Osteocyte (in vitro differentiated cells): ENCODE data around the gene SLC27A1. TPM values are rescaled to one million over a fixed set of nuclear protein-coding genes. Genes with fewer than 3 reads are reported as not detected.
"Not testable (repeated sequence)": the region's sequence is repeated elsewhere in the genome, so short reads cannot be mapped to it uniquely, and the experiment has no call there.

Source experiments
- DNase-seq: peaks from one replicate; pipeline ENCODE4 v3.0.0; 2021; ENCODE audit warnings: mixed read lengths; ENCODE audit not compliant: unreplicated experiment; ENCODE audit errors: extremely low spot score
- H3K27ac Mint-ChIP-seq: one replicate; pipeline ENCODE4 v1.8.0; 2021; ENCODE audit warnings: mild to moderate bottlenecking, mixed read lengths; ENCODE audit not compliant: unreplicated experiment
- H3K27me3 Mint-ChIP-seq: one replicate; pipeline ENCODE4 v1.8.0; 2021; ENCODE audit warnings: mixed read lengths; ENCODE audit not compliant: unreplicated experiment
- H3K36me3 Mint-ChIP-seq: one replicate; pipeline ENCODE4 v1.8.0; 2021; ENCODE audit warnings: mixed read lengths; ENCODE audit not compliant: unreplicated experiment
- H3K4me1 Mint-ChIP-seq: one replicate; pipeline ENCODE4 v1.8.0; 2021; ENCODE audit warnings: mixed read lengths; ENCODE audit not compliant: unreplicated experiment
- H3K4me3 Mint-ChIP-seq: one replicate; pipeline ENCODE4 v1.8.0; 2021; ENCODE audit warnings: mild to moderate bottlenecking, moderate library complexity, mixed read lengths; ENCODE audit not compliant: unreplicated experiment
- H3K9me3 Mint-ChIP-seq: one replicate; pipeline ENCODE4 v1.8.0; 2021; ENCODE audit warnings: mixed read lengths; ENCODE audit not compliant: unreplicated experiment
- total RNA-seq: library from RNA; stranded (reverse); gene quantifications from 2 replicates; pipeline ENCODE4 v1.2.1, GENCODE V29; 2021
- TF ChIP-seq, protein P1 (sequence below): fragments of 200-600 bp; sonication (generic); IDR thresholded peaks from 2 replicates; pipeline ENCODE4 v1.5.0; 2021; ENCODE audit warnings: antibody characterized with exemption, mild to moderate bottlenecking, moderate library complexity

Gene SLC27A1
- total RNA-seq, 1 donor from 2014 or later: 12.5 TPM

DNA sequence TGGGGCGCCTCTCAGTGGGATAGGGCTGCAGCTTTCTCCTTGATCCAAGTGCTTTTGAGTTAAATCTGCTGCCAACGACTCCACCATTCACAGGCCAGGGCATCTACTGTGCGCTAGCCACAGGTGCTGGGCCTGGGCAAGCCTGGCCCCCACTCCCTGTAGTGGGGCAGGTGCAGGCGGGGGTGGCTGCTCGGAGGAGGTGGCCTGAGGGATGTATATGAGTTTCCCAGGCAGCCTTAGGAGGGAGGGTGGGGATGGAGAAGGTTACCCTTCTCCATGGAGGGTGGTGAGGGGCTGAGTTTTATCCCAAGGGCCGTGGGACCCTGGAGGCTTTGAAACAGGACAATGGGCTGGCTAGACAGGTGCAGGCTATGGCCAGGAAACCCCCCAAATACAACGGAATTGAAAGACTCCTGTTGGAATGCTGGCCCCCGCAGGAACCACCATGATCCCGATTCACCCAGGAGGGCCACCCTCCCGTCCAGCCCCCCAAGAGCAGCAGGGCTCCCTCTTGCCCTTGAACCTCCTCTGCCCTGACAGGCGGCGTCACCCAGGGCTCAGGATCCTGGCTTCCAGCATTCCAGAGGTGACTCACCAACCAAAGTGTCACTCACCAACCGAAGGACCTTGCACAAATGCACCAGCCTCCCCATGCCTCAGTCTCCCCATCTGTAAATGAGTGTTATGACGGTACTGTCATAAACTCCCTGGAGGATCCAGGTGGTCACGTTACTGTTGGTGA lies 45.3 kb downstream of the SLC27A1 start:
- Mint-ChIP-seq H3K36me3 (peaks cover 22% of the 10 kb centered on the region), H3K27ac (no peak overlapping the region), H3K27me3 (no peaks in the 10 kb centered on the region), H3K9me3 (no peaks in the 10 kb centered on the region), H3K4me3 (no peak overlapping the region), H3K4me1 (peaks cover 14% of the 10 kb centered on the region)
- no peak for DNase-seq
- TF ChIP-seq, protein P1, sequence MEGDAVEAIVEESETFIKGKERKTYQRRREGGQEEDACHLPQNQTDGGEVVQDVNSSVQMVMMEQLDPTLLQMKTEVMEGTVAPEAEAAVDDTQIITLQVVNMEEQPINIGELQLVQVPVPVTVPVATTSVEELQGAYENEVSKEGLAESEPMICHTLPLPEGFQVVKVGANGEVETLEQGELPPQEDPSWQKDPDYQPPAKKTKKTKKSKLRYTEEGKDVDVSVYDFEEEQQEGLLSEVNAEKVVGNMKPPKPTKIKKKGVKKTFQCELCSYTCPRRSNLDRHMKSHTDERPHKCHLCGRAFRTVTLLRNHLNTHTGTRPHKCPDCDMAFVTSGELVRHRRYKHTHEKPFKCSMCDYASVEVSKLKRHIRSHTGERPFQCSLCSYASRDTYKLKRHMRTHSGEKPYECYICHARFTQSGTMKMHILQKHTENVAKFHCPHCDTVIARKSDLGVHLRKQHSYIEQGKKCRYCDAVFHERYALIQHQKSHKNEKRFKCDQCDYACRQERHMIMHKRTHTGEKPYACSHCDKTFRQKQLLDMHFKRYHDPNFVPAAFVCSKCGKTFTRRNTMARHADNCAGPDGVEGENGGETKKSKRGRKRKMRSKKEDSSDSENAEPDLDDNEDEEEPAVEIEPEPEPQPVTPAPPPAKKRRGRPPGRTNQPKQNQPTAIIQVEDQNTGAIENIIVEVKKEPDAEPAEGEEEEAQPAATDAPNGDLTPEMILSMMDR: no peak

DNA sequence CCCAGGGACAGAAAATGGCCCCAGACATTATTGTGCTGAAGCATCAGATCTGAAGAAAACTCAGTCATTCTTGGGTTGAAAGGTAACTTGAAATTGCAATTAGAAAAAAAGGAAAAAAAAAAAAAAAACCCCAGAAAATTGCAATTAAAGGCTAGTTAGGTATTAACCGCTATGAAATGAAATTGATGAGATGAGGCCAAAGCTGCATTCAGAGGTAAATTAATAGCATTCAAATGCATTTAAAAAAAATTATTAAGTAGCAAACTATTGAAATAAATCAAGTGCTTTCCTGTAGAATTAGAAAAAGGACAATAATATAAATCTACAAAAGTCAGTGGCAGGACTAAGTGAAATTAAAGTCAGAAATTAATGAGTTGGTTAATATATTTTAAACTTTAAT lies 47.6 kb downstream of the SLC27A1 start:
- DNase-seq: no peak
- Mint-ChIP-seq H3K4me3 (no peak overlapping the region), H3K27ac (no peak overlapping the region), H3K36me3 (peaks cover 24% of the 10 kb centered on the region), H3K9me3 (no peaks in the 10 kb centered on the region), H3K27me3 (no peaks in the 10 kb centered on the region), H3K4me1 (peaks cover 1% of the 10 kb centered on the region)
- TF ChIP-seq, protein P1: no peak

DNA sequence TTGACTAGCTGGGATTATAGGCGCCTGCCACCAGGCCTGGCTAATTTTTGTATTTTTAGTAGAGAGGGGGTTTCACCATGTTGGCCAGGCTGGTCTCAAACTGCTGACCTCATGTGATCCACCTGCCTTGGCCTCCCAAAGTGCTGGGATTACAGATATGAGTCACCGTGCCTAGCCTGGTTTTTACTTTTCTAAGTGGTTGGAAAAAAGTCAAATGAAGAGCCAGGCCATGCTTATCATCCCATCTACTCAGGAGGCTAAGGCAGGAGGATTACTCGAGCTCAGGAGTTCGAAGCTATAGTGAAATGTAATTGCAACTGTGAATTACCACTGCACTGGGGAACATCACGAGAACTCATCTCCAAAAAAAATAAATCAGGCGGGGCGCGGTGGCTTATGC lies 48.3 kb downstream of the SLC27A1 start:
- peaks cover 24% of the 10 kb centered on the region for H3K36me3 Mint-ChIP-seq
- not testable (repeated sequence) for DNase-seq, H3K4me1 Mint-ChIP-seq, H3K27ac Mint-ChIP-seq, H3K9me3 Mint-ChIP-seq, H3K27me3 Mint-ChIP-seq, H3K4me3 Mint-ChIP-seq

DNA sequence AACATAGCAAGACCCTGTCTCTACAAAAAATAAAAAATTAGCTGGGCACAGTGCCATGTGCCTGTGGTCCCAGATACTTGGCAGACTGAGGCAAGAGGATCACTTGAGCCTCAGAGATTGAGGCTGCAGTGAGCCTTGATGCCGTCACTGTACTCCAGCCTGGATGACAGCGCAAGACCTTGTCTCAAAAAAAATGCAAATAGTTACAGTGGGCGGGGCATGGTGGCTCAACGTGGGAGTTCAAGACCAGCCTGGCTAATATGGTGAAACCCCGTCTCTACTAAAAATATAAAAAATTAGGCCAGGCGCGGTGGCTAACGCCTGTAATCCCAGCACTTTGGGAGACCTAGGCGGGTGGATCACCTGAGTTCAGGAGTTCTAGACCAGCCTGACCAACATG lies 49.6 kb downstream of the SLC27A1 start:
- Mint-ChIP-seq H3K4me1 (no peaks in the 10 kb centered on the region), H3K27ac (no peak overlapping the region), H3K27me3 (no peaks in the 10 kb centered on the region), H3K9me3 (no peaks in the 10 kb centered on the region), H3K36me3 (peaks cover 24% of the 10 kb centered on the region), H3K4me3 (no peak overlapping the region)
- TF ChIP-seq, protein P1: no peak
- no peak for DNase-seq

DNA sequence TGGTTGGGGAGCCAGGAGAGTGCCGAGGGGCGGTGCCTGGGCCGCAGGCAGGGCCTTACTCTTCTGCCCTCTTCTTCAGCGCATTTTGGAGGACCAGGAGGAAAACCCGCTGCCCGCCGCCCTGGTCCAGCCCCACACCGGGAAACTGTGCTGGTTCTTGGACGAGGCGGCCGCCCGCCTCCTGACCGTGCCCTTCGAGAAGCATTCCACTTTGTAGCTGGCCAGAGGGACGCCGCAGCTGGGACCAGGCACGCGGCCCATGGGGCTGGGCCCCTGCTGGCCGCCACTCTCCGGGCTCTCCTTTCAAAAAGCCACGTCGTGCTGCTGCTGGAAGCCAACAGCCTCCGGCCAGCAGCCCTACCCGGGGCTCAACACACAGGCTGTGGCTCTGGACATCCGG lies 50.5 kb downstream of the SLC27A1 start:
- no peak for DNase-seq
- Mint-ChIP-seq H3K4me1 (no peaks in the 10 kb centered on the region), H3K27ac (no peak overlapping the region), H3K4me3 (no peak overlapping the region), H3K36me3 (peaks cover 22% of the 10 kb centered on the region), H3K27me3 (no peaks in the 10 kb centered on the region), H3K9me3 (no peaks in the 10 kb centered on the region)
- TF ChIP-seq, protein P1: no peak
